Gastrocnemius medialis (tissue), 4 donors: Measurements from ENCODE around the gene SLC1A7. TPM values are rescaled to one million over a fixed set of nuclear protein-coding genes. Genes with fewer than 3 reads are reported as not detected.

Experiments
- ATAC-seq, 2 donors: fragments of 150-250 bp; one replicate each; pipeline ENCODE4 v1.9.1; 2016
- DNase-seq, 2 donors: peaks; one replicate each; pipeline ENCODE4 v3.0.0-alpha.2; 2019
- H3K27ac ChIP-seq, 4 donors: fragments of 200-600 bp; sonication (generic); 1 replicate in 1 of 4; 2 replicates in 3 of 4; pipeline ENCODE4 v1.5.1; 2016 to 2018; ENCODE audit warnings: mild to moderate bottlenecking in 2 of 4, moderate library complexity in 1 of 4
- H3K27me3 ChIP-seq, 3 donors: fragments of 200-600 bp; sonication (generic) in 2 of 3; 1 replicate in 1 of 3; 2 replicates in 2 of 3; pipeline versions ENCODE4 v1.5.1 to v1.6.0; 2016 to 2019; ENCODE audit warnings: mild to moderate bottlenecking in 1 of 3, moderate library complexity in 1 of 3
- H3K36me3 ChIP-seq, 2 donors: fragments of 200-600 bp; sonication (generic) in 1 of 2; one replicate each; pipeline ENCODE4 v1.5.1; 2017 to 2018
- H3K4me1 ChIP-seq, 2 donors: fragments of 200-600 bp; sonication (generic) in 1 of 2; one replicate each; pipeline ENCODE4 v1.5.1; 2016 to 2017; ENCODE audit warnings: mild to moderate bottlenecking in 2 of 2
- H3K4me3 ChIP-seq, 4 donors: fragments of 200-600 bp; sonication (generic) in 3 of 4; 1 replicate in 1 of 4; 2 replicates in 3 of 4; pipeline ENCODE4 v1.5.1; 2016 to 2019; ENCODE audit warnings: mild to moderate bottlenecking in 2 of 4
- H3K9me3 ChIP-seq, 3 donors: fragments of 200-600 bp; sonication (generic) in 2 of 3; 1 replicate in 1 of 3; 2 replicates in 2 of 3; pipeline ENCODE4 v1.5.1; 2016 to 2019
- POLR2A ChIP-seq, 2 donors: fragments of 450-650 bp; IDR thresholded peaks; one replicate each; pipeline ENCODE4 v1.6.1; 2017; ENCODE audit warnings: antibody characterized with exemption in 2 of 2, mild to moderate bottlenecking in 2 of 2, moderate library complexity in 2 of 2
- in situ Hi-C, 4 donors: fragments of 200-750 bp; cut with MboI; loops; one replicate each; pipeline versions ENCODE4 v1.15.0 to v1.8.0; 2017; ENCODE audit warnings: low sequenced_read_pairs in 4 of 4
- intact Hi-C: fragments of 100-400 bp; cut with DNase I; formaldehyde crosslinking; loops from one replicate; pipeline ENCODE4 v1.15.1; 2023; ENCODE audit warnings: low total_unique reads
- total RNA-seq, 4 donors: library from RNA; depleted of rRNA; stranded (reverse); fragments of >200 nt; gene quantifications; one replicate each; pipeline versions ENCODE4 v1.1.0 to v1.2.3, GENCODE V29; 2016
- TF ChIP-seq, protein P1 (sequence below), 5 experiments: fragments of 450-650 bp in 3 of 5; fragments of 200-600 bp in 2 of 5; sonication (generic) in 2 of 5; IDR thresholded peaks in 4 of 5; conservative IDR thresholded peaks in 1 of 5; 1 replicate in 4 of 5; 2 replicates in 1 of 5; pipeline ENCODE4 v1.5.1; 2016 to 2019; ENCODE audit warnings: antibody characterized with exemption in 5 of 5, mild to moderate bottlenecking in 3 of 5, moderate library complexity in 3 of 5

SLC1A7 gene
- total RNA-seq, 4 donors from 2014 or later: 0.24 to 1.1 (median 0.25) TPM; not detected in 1

DNA sequence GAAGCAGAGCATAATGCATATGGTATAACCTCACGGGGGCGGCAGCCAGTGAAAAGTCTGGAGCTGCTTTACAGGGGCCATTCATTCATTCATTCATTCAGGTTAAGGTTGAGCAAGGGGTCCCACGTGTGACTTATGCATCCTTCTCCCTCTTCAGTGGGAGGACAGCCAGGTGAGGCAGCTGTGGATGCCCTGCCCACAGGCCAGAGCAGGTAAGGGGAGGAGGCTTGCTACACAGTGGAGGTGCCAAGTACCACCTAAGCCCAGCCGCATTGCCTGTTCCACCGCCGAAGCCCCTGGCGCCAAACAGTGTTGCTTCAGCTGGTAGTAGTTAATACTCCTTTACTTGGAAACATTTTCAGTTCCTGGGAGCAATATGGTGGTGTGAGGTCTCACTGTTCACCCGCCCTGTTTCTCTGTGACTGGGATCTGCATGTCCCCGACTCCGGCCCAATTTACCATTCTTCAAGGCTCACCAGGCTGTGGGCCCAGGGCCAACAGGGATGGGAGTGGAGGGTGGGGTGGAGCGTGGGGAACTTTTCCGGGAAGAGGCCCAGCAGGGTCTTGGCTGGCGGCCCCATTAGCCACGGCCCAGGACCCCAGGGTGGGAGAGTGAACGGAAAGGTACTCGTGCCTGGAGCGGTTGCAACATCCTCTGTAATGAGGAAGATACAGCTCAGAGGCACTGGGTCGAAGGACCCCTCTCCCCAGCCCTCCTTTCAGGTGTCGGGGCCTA is 81.1 kb downstream of the SLC1A7 start:
- intact Hi-C loops (no loop called here), in situ Hi-C loops (no loop called here)
- Histone ChIP-seq H3K4me1 (peaks cover 0 to 6% of the 10 kb centered on the region in 2 donors), H3K27ac (peak overlapping the region; percentile 56 to 67 (median 60)), H3K9me3 (no peaks in the 10 kb centered on the region), H3K27me3 (peaks cover 22 to 28% (median 24%) of the 10 kb centered on the region in 3 donors), H3K4me3 (peak overlapping the region; percentile 37 to 61 (median 52)), H3K36me3 (no peaks in the 10 kb centered on the region)
- TF ChIP-seq, protein P1, sequence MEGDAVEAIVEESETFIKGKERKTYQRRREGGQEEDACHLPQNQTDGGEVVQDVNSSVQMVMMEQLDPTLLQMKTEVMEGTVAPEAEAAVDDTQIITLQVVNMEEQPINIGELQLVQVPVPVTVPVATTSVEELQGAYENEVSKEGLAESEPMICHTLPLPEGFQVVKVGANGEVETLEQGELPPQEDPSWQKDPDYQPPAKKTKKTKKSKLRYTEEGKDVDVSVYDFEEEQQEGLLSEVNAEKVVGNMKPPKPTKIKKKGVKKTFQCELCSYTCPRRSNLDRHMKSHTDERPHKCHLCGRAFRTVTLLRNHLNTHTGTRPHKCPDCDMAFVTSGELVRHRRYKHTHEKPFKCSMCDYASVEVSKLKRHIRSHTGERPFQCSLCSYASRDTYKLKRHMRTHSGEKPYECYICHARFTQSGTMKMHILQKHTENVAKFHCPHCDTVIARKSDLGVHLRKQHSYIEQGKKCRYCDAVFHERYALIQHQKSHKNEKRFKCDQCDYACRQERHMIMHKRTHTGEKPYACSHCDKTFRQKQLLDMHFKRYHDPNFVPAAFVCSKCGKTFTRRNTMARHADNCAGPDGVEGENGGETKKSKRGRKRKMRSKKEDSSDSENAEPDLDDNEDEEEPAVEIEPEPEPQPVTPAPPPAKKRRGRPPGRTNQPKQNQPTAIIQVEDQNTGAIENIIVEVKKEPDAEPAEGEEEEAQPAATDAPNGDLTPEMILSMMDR (IDR thresholded peaks at IDR 0.05 in 4 of 5, conservative IDR thresholded peaks at IDR 0.05 in 1 of 5): no peak
- no peak for TF ChIP-seq POLR2A (IDR thresholded peaks at IDR 0.05)
- DNase-seq (peak in 1 of 2 donors; percentile 53), ATAC-seq (peak in 1 of 2 donors; percentile 54)

- ATAC-seq (no peak), DNase-seq (peak in 1 of 2 donors; percentile 55)
- Histone ChIP-seq H3K4me3 (no peak overlapping the region), H3K27ac (peak overlapping the region in 3 of 4 donors; percentile 59 to 67 (median 61)), H3K4me1 (peaks cover 0 to 6% of the 10 kb centered on the region in 2 donors), H3K36me3 (no peaks in the 10 kb centered on the region), H3K27me3 (peaks cover 22 to 28% (median 24%) of the 10 kb centered on the region in 3 donors), H3K9me3 (no peaks in the 10 kb centered on the region)
- in situ Hi-C loops: no loop called here
- no peak for TF ChIP-seq POLR2A (IDR thresholded peaks at IDR 0.05)
- TF ChIP-seq, protein P1 (IDR thresholded peaks at IDR 0.05 in 4 of 5, conservative IDR thresholded peaks at IDR 0.05 in 1 of 5): no peak
- intact Hi-C loops: no loop called here
These were observed 81.9 kb downstream of the SLC1A7 start for GRCh38 chr1:53060579-53060978.

DNA sequence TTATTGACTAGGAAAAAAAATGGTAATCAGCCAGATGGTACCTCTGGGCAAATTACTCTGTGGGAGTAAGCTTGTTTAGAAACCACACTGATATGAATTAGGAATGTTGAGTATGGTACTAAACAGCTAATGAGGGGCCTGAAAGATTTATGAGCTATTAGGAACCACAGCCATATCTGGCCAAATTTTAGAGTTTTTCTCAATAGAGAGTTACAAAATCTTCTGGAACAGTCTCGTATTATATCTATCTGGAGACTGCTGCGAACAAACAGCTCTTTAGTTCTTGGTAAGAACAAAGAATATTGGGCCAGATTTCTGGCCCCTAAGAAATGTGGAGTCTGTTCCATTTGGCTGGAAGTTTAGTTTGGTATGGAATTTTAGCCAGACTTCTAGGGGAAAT is 85.3 kb downstream of the SLC1A7 start:
- Histone ChIP-seq H3K27ac (peak overlapping the region in 1 of 4 donors; percentile 37), H3K4me3 (no peak overlapping the region), H3K9me3 (no peaks in the 10 kb centered on the region)

GRCh38 chr1:53051676-53052075 is 90.8 kb downstream of the SLC1A7 start:
- Histone ChIP-seq H3K27ac (no peak overlapping the region), H3K27me3 (no peaks in the 10 kb centered on the region), H3K4me3 (no peak overlapping the region), H3K9me3 (no peaks in the 10 kb centered on the region), H3K36me3 (peaks cover 0 to 20% of the 10 kb centered on the region in 2 donors), H3K4me1 (peaks cover 4 to 7% of the 10 kb centered on the region in 2 donors)
- no peak for DNase-seq
- no peak for ATAC-seq
- intact Hi-C loops (no loop called here), in situ Hi-C loops (no loop called here)
- TF ChIP-seq, protein P1 (IDR thresholded peaks at IDR 0.05 in 4 of 5, conservative IDR thresholded peaks at IDR 0.05 in 1 of 5): no peak
- TF ChIP-seq POLR2A (IDR thresholded peaks at IDR 0.05): no peak

More for the DNA sequence above, 85.3 kb downstream of the SLC1A7 start:
- intact Hi-C loops (no loop called here), in situ Hi-C loops (no loop called here)
- ATAC-seq (peak in 1 of 2 donors; percentile 58), DNase-seq (no peak)
- no peak for TF ChIP-seq POLR2A (IDR thresholded peaks at IDR 0.05)
- TF ChIP-seq, protein P1 (IDR thresholded peaks at IDR 0.05 in 4 of 5, conservative IDR thresholded peaks at IDR 0.05 in 1 of 5): no peak
- no peaks in the 10 kb centered on the region for H3K4me1 ChIP-seq
- H3K36me3 ChIP-seq: peaks cover 0 to 7% of the 10 kb centered on the region in 2 donors
- peaks cover 11 to 17% (median 12%) of the 10 kb centered on the region in 3 donors for H3K27me3 ChIP-seq
